GM20431 (cell line): ENCODE measurements around the gene TAF9.
"Not testable (repeated sequence)": the region's sequence is repeated elsewhere in the genome, so short reads cannot be mapped to it uniquely, and the experiment has no call there.

ENCODE experiments used
- in situ Hi-C: fragments of 300-500 bp; cut with MseI, MboI; formaldehyde crosslinking; loops from one replicate; pipeline ENCODE4 v1.15.0; 2020; ENCODE audit warnings: low sequenced_read_pairs; ENCODE audit not compliant: unreplicated experiment

The TAF9 gene, protein sequence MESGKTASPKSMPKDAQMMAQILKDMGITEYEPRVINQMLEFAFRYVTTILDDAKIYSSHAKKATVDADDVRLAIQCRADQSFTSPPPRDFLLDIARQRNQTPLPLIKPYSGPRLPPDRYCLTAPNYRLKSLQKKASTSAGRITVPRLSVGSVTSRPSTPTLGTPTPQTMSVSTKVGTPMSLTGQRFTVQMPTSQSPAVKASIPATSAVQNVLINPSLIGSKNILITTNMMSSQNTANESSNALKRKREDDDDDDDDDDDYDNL

GRCh38 chr5:69369340-69370121 lies at the start of gene TAF9, which contains the start of the genes AK6 and RAD17:
TSS of gene TAF9 (minus strand) at chr5:69369520. CDS start at chr5:69365737, 3,783 bp downstream.
TSS of gene AK6 (minus strand) at chr5:69369520. CDS start at chr5:69369490, 30 bp downstream.
TSS of gene RAD17 (plus strand) at chr5:69369818. CDS start at chr5:69372209, 2,391 bp downstream.
- in situ Hi-C loops: no loop called here

GRCh38 chr5:69418554-69418953 lies 49.2 kb upstream of the TAF9 start:
- in situ Hi-C loops: no loop called here

DNA sequence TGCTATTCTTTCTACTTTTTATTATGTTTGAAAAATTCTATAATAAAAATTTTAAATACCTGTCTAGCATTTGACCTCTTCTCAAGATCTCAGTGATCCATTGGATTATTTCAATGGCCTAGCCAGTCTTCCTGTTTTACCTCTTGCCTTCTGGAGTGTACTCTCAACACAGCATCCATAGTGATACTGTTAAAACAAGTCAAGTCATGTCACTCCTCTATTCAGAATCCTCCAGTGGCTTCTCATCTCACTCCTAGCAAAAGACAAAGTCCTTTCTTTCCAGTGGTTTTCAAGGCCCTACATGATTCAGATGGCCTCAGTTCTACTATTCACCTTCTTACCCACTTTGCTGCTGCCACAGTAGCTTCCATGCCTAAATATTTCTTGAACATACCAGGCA lies 47.4 kb upstream of the TAF9 start:
- in situ Hi-C loops: no loop called here

DNA sequence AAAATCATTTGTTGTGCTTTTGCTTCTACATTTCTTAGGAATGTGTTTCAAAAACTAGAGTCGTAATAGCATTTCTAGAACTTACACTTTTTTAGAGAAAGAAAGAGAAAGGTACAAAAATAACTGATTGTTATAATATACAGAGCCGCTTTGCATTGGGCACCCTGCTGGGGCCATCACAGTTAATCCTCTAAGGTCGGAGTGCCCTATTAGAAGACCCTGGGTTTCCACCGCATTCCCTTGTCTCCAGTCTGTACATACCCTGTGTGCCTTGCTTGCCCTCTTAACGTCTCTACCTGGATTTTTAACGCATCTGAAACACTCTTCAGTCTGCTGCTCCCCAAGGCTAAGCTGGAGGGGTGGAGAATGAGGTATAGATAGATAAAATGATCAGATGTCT lies 46.9 kb upstream of the TAF9 start:
- in situ Hi-C loops: no loop called here

- in situ Hi-C loops: no loop called here
Observed at GRCh38 chr5:69415584-69415958, 46.3 kb upstream of the TAF9 start.

DNA sequence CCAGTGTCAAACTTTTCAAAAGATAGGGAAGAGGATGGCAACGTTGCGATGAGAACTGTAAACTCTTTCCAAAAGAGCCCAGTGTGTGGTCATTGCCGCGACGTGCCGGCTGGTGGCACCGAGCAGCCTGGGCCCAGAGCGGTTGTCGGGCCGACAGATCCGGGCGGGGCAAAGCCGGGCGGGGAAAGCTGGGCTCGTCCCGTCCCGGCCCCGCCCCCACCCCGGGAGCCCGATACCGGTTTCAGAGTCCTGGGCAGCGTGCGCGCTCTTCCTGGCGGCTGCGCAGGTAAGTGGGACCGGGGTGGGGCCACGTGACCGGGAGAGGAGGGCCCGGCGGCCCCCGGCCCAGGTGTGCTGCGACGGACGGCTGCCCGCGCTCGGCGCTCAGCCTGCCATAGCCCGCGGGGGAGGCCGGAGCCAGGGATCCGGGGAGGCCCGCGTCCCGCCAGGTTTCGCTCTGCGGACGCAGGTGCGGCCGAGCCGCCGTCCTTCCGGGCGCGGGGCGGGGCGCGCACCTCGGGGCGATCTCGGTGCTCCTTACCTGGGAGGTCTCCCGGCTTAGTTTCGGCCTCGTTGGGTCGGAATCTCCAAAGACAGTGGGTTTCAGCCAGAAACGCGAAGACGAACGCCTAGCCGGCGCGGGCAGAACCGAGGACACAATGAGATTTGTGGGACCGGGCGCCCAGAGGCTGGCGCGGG lies 45.7 kb upstream of the TAF9 start, which contains the start of gene MARVELD2:
Gene MARVELD2, plus strand, starts transcription at position 232 of the 699 bp plus-strand sequence. CDS start 4,270 bp downstream, outside the sequence.
- in situ Hi-C loops: no loop called here

- in situ Hi-C loops: no loop called here
Observed at GRCh38 chr5:69404659-69405330, 35.5 kb upstream of the TAF9 start.

DNA sequence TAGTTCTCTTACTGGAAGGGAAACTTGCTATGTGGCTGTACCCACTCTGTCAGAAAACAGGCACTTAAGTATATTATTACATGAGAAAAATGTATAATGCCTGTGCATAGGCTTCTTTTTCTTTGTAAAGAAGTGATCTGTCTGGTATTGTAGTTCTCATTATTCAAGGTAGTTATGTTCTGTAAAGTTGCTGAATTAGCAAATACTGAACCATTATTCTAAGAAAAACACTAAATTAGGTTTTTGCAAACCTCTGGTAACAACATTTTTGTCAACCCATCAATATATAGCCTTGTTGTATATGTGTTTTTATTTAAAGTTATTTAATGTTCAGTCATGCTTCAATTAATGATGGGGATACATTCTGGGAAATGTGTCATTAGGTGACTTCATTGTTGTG lies 9.1 kb upstream of the TAF9 start:
- in situ Hi-C loops: no loop called here

- in situ Hi-C loops: no loop called here
Observed at GRCh38 chr5:69374911-69375446, 5.7 kb upstream of the TAF9 start.

DNA sequence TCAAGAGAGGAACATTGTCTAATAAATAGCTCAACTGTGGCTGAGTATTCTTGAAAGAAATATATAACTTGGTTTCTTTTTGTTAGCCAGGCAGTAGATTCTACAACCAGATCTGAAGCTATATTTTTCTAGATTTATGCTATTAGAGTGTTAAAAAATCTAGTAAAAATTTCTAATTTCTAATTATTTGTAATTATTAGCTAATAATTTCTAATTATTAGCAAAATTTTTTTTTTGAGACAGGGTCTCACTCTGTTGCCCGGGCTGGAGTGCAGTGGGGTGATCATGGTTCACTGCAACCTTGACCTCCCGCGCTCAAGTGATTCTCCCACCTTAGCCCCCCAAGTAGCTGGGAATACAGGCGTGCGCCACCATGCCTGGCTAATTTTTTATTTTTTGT lies 3.1 kb upstream of the TAF9 start:
- in situ Hi-C loops: no loop called here

DNA sequence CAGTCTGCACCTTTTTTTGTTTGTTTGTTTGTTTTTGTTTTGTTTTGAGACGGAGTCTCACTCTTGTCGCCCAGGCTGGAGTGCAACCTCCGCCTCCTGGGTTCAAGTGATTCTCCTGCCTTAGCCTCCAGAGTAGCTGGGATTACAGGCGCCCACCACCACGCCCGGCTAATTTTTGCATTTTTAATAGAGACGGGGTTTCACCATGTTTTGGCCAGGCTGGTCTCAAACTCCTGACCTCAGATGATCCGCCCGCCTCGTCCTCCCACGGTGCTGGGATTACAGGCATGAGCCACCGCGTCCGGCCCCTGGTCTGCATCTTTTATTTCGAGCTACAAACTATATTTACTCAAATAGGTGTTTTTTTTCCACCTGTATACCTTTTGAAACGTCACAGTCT lies 1.0 kb upstream of the TAF9 start:
- in situ Hi-C loops: not testable (repeated sequence)

DNA sequence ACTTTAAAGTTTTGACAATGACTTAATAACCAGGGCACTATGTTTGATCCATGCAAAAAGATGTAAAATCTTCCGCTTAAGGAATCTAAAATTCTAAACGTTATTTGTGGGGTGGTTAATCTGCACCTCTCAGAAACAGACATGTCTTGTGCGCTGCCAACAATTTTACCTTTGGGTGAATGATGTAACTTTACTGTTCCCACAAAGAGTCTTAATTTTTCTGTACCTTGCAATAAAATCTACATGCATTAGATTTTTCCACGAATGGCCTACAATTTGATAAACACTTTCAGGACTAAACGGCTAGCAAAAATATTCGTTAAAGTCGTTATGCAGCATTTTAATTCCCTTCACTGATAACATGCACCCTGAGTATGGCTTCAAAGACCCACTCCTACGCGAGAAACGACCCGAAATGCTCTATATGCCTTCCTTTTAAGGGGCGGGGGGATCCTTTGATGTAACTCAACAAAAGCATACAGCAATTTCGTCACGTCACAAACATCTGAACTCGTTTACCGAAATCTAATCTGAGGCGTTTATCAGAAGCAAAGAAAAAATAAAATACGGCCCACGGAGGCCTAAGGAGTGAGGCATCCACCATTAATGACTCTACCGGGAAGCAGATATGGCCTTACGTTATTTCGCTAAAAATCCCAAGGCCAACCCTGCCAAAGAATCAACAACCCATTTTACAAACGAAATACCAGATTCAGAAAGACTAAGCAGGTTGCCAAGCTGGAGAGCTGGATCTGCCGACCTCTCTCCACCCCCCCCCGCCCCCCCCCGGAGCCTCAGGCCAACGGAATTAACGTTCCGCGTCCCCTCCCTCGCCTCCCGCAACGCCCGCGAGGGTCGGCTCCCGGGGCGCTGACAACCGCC lies 621 bp downstream of the TAF9 start:
- in situ Hi-C loops: no loop called here

DNA sequence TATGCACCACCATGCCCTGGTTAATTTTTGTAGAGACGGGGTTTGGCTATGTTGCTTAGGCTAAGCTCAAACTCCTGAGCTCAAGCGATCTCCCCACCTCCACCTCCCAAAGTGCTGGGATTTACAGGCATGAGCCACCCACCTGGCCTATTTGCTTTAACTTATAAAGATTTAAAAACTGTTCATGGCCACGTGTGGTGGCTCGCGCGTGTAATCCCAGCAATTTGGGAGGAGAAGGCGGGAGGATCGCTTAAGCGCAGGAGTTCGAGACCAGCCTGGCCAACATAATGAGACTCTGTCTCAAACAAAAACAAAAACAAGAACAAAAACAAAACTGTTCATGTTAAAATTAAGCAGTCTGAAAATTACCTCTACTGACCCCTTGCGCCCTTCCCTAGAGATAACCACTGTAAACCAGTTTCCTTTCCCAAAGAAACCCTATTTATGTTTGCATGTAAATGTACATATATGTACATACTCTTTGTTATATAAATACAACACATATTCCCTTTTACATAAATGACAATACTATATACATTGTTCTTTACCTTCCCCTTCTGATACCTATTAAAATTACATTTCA lies 1.5 kb downstream of the TAF9 start:
- in situ Hi-C loops: no loop called here

DNA sequence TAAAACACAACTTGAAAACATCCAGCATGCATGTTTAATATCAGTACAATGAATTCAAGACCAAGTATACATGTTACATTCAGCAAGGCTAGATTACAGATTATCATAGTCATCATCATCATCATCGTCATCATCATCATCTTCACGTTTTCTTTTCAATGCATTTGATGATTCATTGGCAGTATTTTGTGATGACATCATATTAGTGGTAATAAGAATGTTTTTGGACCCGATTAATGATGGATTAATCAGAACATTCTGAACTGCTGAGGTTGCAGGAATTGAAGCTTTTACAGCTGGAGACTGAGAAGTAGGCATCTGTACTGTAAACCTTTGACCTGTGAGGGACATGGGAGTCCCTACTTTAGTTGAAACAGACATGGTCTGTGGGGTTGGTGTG lies 4.5 kb downstream of the TAF9 start:
- in situ Hi-C loops: no loop called here

GRCh38 chr5:69364414-69364813 lies 4.9 kb downstream of the TAF9 start:
- in situ Hi-C loops: no loop called here

- in situ Hi-C loops: no loop called here
Observed at GRCh38 chr5:69360442-69360841, 8.9 kb downstream of the TAF9 start.

DNA sequence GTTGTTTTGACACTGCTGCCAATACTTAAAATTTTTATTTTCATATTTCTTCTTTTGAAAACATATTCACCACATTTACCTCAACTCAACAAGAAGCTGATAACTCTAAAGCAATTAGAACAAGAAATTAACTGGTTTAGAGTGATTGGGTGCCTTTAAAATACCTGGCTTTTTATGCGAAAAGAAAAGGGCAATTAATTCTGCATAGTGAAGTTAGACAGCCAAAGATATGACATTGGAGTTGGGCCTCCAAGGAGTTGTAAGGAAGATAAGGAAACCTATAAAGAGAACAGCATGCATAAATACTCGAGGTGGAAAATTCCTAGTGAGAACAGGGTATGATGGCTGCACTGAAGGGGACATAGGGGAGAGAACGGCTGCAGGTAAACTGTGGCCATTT lies 9.6 kb downstream of the TAF9 start:
- in situ Hi-C loops: no loop called here

GRCh38 chr5:69350664-69351063 lies 18.7 kb downstream of the TAF9 start:
- in situ Hi-C loops: no loop called here

DNA sequence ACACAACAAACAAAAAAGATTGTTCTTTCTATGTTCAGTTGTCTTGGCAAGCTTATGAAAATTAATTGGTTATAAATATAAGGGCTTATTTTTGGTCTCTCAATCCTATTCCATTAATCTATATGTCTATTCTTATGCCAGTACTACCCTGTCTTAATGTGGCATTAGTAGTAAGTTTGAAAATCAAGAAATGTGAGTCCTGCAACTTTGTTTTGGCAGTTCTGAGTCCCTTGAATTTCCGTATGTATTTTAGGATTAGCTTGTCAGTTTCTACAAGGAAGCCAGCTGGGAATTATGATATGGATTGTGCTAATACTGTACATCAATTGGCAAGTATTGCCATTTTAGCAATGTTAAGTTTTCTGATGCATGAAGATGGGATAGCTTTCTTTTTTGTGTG lies 26.2 kb downstream of the TAF9 start:
- in situ Hi-C loops: no loop called here
